ENCODE data around the gene SLC25A13.

SLC25A13 gene

DNA sequence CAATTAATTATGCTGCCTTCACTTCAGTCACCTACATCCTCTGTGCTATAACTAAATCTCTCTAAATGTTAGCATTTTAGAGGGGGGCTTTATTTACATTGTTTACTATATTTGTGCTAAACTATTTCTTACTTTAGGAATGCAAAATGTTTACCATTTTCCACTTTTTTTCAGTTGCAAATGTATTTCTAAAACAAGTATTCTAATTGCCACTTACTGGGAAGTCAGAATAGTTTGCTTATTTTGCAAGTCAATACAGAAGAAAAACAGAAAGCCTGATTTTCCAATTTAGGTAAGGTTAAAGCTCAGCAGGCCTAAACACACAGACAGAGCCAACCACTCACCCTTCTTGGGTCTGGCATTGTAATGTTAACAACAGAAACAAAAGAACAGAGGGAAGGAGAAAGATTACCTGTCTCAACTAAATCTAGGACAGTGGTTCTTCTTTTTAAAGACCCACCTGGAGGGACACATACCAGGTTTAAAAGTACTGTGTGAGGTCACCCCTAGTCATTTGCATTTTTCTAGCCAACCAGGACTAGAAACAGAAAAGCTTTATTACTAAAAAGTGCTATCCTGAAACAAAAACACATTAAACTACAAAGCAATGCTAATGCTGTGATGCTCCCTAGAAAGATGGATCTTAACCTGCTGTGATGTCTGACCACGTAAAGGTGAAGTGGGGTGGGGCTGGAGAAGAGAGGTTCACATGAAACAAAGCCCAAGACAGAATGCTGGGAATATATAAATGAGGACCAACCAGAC is 178.2 kb downstream of the SLC25A13 start:
- DNase-seq, result no peak

- DNase-seq, result no peak
These were observed 185.2 kb downstream of the SLC25A13 start for GRCh38 chr7:96136600-96137239.

DNA sequence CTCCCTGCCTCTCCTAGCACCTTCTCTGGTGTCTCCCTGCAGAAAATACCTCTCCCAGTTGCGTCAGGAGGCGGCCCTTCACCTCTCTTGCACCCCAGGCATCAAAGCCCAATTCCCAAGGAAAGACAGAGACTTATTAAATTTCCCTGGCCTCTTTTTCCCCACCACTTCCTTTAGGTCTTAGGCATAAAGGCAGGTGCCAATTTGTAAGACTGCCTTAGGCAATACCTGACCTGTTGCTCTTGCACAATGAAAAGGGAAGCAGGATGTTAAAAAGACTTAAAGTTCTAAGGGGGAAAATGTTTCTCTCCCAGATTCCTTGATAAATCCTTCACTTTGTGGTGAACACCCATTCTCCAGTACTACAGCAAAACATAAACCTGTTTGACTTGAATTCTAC is 186.7 kb downstream of the SLC25A13 start:
- DNase-seq, result no peak

DNA sequence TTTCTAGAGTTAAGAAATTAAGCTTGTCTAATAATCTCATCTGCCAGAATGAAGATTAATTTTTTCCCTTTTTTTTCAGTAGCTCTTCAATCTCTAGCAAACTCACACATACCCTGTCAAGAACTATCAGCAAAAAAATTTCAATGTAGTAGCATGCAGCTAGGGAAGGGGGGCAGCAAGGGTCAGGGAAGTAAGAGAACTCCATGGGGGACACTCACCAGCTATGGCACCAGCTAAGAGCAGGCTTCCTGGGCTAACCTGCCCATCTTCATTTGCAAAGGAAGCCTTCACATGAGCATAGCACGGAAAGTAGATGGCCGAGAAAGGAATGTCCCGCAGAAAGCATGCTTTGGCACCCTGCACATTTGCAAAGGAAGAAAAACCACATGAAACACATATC is 190.4 kb downstream of the SLC25A13 start:
- no peak for DNase-seq

- DNase-seq, result no peak
These were observed 194.2 kb downstream of the SLC25A13 start for GRCh38 chr7:96127746-96128145.

DNA sequence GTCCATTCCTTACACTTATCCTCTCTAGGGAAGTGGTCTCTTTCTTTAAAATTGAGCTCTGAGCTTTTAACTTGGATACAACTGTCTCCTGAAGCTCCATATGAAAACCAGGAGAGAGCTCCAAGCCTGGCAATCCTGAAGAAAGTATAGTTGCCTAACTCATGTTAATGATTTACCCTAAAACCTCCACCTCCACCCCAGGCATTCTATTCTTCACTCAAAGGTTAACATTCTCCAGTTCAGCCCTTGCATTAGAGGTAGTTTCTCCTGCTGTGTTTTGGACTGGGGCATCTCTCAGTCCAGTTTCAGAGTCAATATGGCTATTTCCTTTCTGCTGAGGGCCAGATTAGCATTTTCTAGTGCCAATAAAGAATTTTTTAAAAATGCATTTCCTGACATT is 195.5 kb downstream of the SLC25A13 start:
- DNase-seq, result no peak

DNA sequence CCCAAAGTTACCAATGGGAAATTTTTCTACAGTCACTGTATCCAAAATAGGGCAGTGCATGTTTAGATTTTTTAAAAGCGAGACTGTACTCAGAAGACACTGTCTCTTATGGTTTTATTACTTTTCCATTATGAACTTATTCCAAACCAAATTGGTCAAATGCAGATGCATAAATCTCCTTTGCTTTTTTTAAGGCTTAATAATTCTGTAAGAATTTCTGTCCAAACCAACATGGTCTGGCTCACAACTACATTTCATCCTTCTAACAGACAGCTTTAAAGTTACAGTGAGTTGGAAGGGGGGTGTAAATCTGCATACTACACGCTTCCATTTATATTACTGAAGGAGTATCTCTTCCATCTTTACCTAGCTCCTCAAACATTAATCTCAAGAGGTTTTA is 199.2 kb downstream of the SLC25A13 start:
- DNase-seq, result no peak

DNA sequence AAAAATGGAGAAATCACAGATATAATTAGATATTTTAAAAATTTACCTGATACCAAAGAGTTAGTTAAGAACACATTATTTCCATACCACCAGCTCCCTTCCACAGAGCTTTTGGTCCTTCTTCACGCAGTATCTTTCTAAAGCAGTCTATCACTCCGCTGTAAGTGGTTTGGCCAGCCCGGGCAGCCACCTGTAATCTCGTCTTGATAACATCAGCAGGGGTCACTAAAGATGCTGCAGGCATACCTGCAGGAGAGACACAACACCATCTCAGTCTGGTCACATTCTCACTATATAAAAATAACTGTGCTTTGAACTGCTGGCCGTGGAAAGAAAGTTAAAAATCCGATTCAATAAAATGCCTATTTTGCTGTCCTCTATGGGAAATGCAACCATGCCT is 200.1 kb downstream of the SLC25A13 start:
- no peak for DNase-seq

DNA sequence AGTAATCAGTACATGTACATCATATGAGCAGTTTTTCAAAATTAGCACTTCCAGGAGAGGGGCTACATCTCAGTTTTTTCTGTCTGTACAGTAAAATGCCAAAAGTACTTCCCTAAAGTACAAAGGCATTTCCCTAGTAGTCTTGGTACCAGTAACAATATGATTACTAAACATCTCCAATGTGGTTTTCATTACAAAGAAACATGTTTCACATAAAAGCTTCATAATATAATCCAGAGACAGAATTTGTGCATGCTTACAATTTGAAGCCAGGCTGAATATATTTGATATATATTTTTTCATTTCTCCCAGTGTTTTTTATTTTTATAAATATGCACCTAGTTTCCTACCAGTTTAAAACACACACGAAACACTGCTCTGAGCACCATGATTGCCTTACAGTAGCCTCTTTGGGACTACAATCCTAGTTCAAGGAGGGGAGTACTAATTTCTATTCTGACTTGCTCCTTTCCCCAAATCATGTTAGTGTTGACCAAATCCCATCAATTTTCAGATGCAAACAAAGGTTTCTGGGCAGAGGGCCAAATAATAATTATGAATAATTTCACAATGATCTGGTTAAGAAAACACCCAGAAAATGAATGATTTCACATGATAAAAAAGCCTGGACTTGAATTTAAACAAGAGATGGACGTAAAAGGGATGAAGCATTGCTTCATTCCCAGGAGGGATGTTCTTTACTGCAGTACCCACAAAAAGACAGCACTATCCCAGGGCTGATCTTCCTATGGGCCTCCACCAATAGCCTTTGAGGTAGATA is 201.3 kb downstream of the SLC25A13 start:
- DNase-seq, result no peak

DNA sequence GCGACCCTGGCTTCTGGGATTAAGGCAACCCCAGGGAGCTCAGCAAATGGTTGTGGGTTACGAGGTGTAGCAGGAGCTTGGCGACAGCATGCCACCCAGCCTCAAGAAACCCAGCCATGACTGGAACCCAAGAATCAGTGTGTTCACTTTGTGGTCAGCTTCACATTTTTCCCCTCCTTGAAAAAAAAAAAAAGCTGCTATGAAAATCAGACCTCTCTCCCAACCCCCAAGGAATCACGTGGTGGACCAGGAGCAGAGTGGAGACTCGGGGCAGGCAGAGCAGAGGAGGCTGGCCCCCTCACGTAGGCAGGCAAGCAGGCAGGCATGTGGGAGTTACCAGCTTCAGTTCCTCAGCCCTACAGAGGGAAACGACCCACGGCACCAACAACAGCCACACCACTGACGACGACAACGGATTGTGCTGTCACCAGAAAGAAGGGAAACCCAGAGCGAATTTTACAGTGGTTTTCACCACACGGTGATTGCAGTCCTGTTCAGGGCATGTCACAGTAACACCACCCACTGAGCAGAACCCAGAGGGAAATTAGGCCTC is 203.4 kb downstream of the SLC25A13 start:
- DNase-seq, result no peak

- DNase-seq, result no peak
These were observed 205.7 kb downstream of the SLC25A13 start for GRCh38 chr7:96116173-96116572.

- DNase-seq, result no peak
These were observed 207.7 kb downstream of the SLC25A13 start for GRCh38 chr7:96114190-96114589.

DNA sequence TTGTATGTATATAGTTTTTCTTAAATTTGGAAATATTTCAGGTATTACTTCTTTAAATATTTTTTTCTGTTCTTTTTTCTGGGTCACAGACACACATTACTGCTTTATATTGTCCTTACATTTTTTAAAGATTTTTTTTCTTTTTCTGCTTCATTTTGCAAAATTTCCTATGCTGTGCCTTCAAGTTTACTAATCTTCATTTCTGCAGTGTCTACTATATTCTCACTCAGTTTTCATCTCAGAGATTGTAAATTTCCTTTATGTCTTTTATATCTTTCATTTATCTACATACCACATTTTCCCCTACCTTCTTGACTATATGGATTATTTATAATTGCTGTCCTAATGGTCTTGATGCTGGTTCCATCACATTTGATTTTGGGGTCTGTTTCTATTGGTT is 210.5 kb downstream of the SLC25A13 start:
- DNase-seq, result no peak

DNA sequence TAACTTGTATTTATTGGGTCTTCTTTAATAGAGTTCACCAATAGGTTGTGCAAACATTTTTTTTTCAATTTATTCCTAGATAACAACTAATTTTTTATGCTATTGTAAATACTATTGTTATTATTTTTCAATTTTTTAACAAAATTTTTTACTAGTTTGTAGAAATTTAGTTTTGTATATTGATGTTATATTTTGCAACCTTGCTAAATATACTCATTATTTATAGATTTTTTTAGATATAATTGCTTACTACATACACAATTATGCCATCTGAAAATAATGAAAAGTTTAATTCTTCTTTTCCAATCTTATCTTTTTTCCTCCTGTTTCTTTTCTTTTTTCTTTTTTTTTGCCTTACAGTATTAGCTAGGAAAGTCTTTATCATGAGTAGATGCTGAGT is 216.9 kb downstream of the SLC25A13 start:
- no peak for DNase-seq

DNA sequence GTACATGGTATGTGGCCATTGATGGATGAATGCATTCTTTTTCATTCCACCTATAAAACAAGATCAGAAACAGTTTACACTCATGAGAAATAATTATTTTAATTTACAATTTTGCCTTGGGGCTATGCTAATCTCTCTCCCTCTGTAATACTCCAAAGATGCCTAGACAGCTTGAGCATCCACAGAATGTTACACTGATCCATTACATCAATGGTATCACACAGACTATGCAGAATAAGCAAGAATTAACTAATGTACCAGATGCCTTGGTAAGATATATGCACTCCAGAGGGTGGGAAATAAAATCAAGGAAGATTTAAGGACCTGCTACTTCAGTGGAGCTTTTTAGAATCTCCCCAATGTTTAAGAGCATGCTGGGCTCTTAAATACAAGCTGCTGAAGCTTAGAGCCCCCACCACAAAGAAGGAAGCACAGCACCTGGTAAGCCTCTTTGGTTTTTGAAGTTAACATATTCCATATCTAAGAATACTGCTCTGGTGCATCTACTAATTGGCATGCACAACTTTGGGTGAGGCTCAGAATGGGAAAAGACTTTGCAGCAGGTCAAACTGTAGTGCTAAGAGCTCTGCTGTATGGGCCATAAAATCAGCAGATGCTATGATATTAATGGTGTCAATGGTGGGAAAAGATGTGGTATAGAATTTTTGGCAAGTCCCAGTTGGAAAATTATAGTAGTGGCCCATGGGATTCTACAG is 219.6 kb downstream of the SLC25A13 start:
- no peak for DNase-seq

DNA sequence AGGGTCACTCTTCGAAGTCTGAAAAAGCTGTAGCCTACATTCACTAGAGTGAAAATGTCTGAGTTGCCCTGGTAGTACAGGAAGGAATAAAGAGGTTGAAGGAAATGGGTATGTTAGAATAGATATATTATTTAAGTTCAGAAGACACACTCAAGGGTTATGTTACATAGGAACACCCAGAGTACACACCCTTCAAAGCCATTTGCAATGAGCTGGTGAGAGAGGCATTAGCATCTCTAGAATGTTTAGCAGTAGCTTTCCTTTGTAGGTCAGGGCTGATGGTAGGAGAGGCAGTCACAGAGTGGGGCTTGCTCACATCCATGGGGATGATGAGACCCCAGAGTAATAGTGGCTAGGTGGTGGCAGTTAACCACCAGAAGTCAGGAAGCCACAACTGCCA is 221.2 kb downstream of the SLC25A13 start:
- DNase-seq, result no peak

GRCh38 chr7:96097835-96098234 is 224.1 kb downstream of the SLC25A13 start:
- DNase-seq, result no peak

DNA sequence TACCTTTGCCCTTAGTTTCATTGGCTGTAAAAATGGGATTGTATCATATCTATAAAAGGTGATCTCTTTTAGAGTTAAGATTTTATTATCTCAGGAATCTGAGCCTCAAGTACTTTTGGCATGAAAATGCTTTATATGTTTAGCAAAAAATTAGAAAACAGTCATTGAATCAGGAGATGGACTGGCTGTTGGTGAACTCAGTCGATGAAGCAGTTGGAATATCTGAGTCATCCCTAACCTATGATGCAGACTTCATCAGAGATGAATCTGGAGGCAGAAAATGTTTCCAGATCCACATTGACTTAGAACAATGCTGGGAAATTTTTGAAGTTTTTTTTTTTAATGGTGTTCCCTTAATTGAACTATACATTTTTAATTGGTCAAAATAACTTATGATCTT is 228.5 kb downstream of the SLC25A13 start:
- no peak for DNase-seq

GRCh38 chr7:96090756-96091155 is 231.1 kb downstream of the SLC25A13 start:
- DNase-seq, result no peak

GRCh38 chr7:96089511-96089910 is 232.4 kb downstream of the SLC25A13 start:
- DNase-seq, result no peak

DNA sequence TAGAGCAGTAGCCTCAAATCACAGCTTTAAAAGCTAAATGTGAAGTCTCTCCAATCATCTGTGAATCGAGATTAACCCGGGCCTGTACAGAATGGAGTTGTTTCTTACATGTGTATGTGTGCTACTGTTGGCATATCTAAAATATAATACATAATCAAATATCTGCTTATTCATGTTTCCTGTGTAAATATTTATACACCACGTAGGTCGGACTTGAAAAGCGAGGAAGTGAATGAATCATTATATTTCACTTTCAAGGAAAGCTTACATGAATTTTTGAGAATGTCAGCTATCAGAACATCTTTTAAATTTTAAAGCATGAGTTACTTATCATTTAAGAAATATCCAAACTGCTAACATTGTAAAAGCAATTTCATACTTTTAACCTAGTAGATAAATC is 233.3 kb downstream of the SLC25A13 start:
- no peak for DNase-seq

DNA sequence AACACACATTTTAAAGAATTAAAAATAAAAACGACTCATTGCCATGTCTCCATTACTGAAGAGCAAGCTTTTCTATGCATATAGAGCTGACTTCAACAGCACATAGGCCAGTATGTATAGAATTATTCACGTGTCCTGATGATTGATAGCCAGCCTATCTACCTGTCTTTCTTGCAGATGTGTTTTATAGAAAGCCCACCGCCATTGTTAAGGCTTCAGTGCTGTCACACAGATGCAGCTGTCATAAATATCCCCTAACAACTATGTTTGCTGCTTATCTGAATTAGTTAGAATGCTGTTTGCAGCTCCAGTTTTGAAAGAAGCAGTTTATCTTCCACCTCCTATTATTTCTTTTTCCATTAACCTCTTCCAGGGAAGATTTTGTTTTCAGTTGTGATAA is 235.9 kb downstream of the SLC25A13 start:
- DNase-seq, result no peak

All from suppressor macrophage treated with lipopolysaccharide for 4 hours (primary cell).